Measurements from ENCODE around the gene GBX2. TPM values are rescaled to one million over a fixed set of nuclear protein-coding genes. Genes with fewer than 3 reads are reported as not detected.

GBX2 gene
- total and polyA plus RNA-seq, 10 of the 15 experiments (the other 5 are each of a cell fraction or from before 2014, with no cell fraction given) = not detected

DNA sequence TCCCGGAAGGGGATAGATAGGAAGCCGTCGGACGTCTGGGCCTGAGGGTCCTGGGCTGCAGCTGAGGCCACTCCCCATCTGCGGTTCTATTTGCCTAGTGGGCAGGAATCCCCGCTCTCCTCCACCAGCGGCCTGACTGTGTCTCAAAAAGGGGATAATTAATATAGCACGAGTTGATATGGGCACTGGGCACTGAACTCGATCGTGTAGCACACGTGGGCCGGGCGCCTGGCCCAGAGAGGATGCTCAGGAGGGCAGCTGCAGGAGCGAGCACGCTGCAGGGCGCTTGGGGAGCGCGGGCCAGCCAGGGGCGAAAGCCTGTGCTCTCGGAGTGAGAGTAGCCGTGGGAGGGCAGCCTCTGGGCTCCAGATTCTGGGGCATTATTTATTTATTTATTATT lies 8.8 kb upstream of the GBX2 start:
- POLR2A ChIA-PET = no interaction called here
- SMC1A ChIA-PET (ENCODE audit: uncharacterized antibody, unreplicated experiment) = no interaction called here
- Histone ChIP-seq H2AFZ (ENCODE audit: control insufficient read depth, low read depth, low read length) (no peak overlapping the region), H3K27ac (ENCODE audit: control insufficient read depth, insufficient read depth) (no peak overlapping the region), H3K4me1 (ENCODE audit: control insufficient read depth, insufficient read depth, low read length) (no peaks in the 10 kb centered on the region), H4K20me1 (ENCODE audit: control insufficient read depth, insufficient read depth) (no peaks in the 10 kb centered on the region), H3K36me3 (ENCODE audit: control insufficient read depth in 2 of 2, insufficient read depth in 2 of 2, low read length in 1 of 2) (no peaks in the 10 kb centered on the region), H3K4me2 (ENCODE audit: control insufficient read depth, insufficient read depth) (no peak overlapping the region), H3K27me3 (replicated peaks in 1 of 2; ENCODE audit: control insufficient read depth in 2 of 2, insufficient read depth in 2 of 2, low read length in 1 of 2) (peaks cover 0 to 4% of the 10 kb centered on the region in 2 experiments; a peak in 3 of 4 replicates), H3K4me3 (no peak overlapping the region), H3K79me2 (ENCODE audit: control insufficient read depth, insufficient read depth, low read length) (no peaks in the 10 kb centered on the region), H3K9ac (ENCODE audit: control insufficient read depth, insufficient read depth, low read length) (no peak overlapping the region), H3K9me3 (replicated peaks; ENCODE audit: control insufficient read depth, insufficient read depth, low read length) (no peaks in the 10 kb centered on the region; the same call in 2 of the 3 replicates)
- in situ Hi-C loops (cut with MboI) = no loop called here
- CTCF ChIA-PET = interaction anchor here (1.2 to 6.0 kb wide), 3 partner anchors 388 to 411 kb away, joined by 3 to 84 read pairs (median 6); no protein-coding TSS in a partner anchor
- no peak for ATAC-seq
- no peak for FAIRE-seq
- 57% methylated on average over 21 of the region's 21 CpGs for WGBS (ENCODE audit: insufficient coverage, insufficient replicate concordance, low lambda C conversion rate, missing lambda C conversion rate)
- no TSS peak for BruUV-seq (replicated peaks)
- intact Hi-C loops (cut with micrococcal nuclease; ENCODE audit: unreplicated experiment) = no loop called here
- TF ChIP-seq JUND (IDR thresholded peaks at IDR 0.05; ENCODE audit: low read depth, low read length) = no peak
- TF ChIP-seq ZNF217 (IDR thresholded peaks at IDR 0.05) = no peak
- RAD21 ChIA-PET (ENCODE audit: unreplicated experiment) = no interaction called here
- DNase-seq (ENCODE audit: low read depth, low spot score) = no peak

DNA sequence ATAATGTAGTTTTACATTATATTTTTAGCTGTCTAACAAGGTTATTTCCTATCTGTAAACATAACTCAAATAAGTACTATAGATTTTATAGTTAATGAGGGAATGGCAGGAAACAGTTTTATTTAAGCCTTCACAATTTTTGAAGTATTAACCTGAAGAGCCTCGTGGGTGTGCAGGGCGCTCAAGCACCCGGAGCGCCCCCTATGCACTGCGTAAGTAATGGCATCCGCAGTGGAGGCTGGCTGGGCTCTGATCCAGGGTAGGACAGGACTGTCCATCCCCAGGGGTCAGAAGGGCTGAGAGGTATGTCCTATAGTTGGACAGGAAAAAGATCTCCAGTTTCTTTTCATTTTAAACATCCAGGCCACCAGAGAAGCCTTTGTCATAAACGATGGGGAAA lies 8.2 kb upstream of the GBX2 start:
- RAD21 ChIA-PET (ENCODE audit: unreplicated experiment) = no interaction called here
- SMC1A ChIA-PET (ENCODE audit: uncharacterized antibody, unreplicated experiment) = no interaction called here
- Histone ChIP-seq H3K36me3 (ENCODE audit: control insufficient read depth in 2 of 2, insufficient read depth in 2 of 2, low read length in 1 of 2) (no peaks in the 10 kb centered on the region), H2AFZ (ENCODE audit: control insufficient read depth, low read depth, low read length) (no peak overlapping the region), H3K27me3 (replicated peaks in 1 of 2; ENCODE audit: control insufficient read depth in 2 of 2, insufficient read depth in 2 of 2, low read length in 1 of 2) (peaks cover 0 to 4% of the 10 kb centered on the region in 2 experiments; a peak in 3 of 4 replicates), H3K4me3 (no peak overlapping the region), H3K4me1 (ENCODE audit: control insufficient read depth, insufficient read depth, low read length) (no peaks in the 10 kb centered on the region), H3K79me2 (ENCODE audit: control insufficient read depth, insufficient read depth, low read length) (no peaks in the 10 kb centered on the region), H3K9me3 (replicated peaks; ENCODE audit: control insufficient read depth, insufficient read depth, low read length) (no peaks in the 10 kb centered on the region; the same call in 2 of the 3 replicates), H3K4me2 (ENCODE audit: control insufficient read depth, insufficient read depth) (no peak overlapping the region), H4K20me1 (ENCODE audit: control insufficient read depth, insufficient read depth) (no peaks in the 10 kb centered on the region), H3K27ac (ENCODE audit: control insufficient read depth, insufficient read depth) (no peak overlapping the region), H3K9ac (ENCODE audit: control insufficient read depth, insufficient read depth, low read length) (no peak overlapping the region)
- no TSS peak for BruUV-seq (replicated peaks)
- DNase-seq (ENCODE audit: low read depth, low spot score) (no peak), FAIRE-seq (no peak), ATAC-seq (peak; percentile 54; the same call in 1 of the 3 replicates)
- CTCF ChIA-PET = interaction anchor here (1.0 to 1.5 kb wide), 4 partner anchors 13 to 411 kb away, joined by 3 to 9 read pairs (median 5); no protein-coding TSS in a partner anchor
- in situ Hi-C loops (cut with MboI) (no loop called here), intact Hi-C loops (cut with micrococcal nuclease; ENCODE audit: unreplicated experiment) (no loop called here)
- WGBS (ENCODE audit: insufficient coverage, insufficient replicate concordance, low lambda C conversion rate, missing lambda C conversion rate) = 6% methylated on average over 7 of the region's 7 CpGs
- POLR2A ChIA-PET = no interaction called here
- TF ChIP-seq, protein P1, sequence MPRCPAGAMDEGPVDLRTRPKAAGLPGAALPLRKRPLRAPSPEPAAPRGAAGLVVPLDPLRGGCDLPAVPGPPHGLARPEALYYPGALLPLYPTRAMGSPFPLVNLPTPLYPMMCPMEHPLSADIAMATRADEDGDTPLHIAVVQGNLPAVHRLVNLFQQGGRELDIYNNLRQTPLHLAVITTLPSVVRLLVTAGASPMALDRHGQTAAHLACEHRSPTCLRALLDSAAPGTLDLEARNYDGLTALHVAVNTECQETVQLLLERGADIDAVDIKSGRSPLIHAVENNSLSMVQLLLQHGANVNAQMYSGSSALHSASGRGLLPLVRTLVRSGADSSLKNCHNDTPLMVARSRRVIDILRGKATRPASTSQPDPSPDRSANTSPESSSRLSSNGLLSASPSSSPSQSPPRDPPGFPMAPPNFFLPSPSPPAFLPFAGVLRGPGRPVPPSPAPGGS (IDR thresholded peaks at IDR 0.05; ENCODE audit: borderline replicate concordance, insufficient read depth, low read depth, low read length, poor library complexity, severe bottlenecking) = no peak
- TF ChIP-seq, protein P2, sequence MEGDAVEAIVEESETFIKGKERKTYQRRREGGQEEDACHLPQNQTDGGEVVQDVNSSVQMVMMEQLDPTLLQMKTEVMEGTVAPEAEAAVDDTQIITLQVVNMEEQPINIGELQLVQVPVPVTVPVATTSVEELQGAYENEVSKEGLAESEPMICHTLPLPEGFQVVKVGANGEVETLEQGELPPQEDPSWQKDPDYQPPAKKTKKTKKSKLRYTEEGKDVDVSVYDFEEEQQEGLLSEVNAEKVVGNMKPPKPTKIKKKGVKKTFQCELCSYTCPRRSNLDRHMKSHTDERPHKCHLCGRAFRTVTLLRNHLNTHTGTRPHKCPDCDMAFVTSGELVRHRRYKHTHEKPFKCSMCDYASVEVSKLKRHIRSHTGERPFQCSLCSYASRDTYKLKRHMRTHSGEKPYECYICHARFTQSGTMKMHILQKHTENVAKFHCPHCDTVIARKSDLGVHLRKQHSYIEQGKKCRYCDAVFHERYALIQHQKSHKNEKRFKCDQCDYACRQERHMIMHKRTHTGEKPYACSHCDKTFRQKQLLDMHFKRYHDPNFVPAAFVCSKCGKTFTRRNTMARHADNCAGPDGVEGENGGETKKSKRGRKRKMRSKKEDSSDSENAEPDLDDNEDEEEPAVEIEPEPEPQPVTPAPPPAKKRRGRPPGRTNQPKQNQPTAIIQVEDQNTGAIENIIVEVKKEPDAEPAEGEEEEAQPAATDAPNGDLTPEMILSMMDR (IDR thresholded peaks at IDR 0.05 in 2 of 3, conservative IDR thresholded peaks at IDR 0.05 in 1 of 3; ENCODE audit: control insufficient read depth in 2 of 3, extremely low read depth in 1 of 3, insufficient read depth in 1 of 3, low read depth in 3 of 3, low read length in 3 of 3) = peak; percentile 30 to 53 (median 37); a peak in 4 of 6 replicates

Measured in GM12878 (cell line).